Liver (tissue), 9 donors: ENCODE measurements around the gene SNRPA1. TPM values are rescaled to one million over a fixed set of nuclear protein-coding genes. Genes with fewer than 3 reads are reported as not detected.

Experiments
- DNase-seq: peaks from one replicate; pipeline ENCODE4 v3.0.0-alpha.2; 2017; ENCODE audit warnings: low spot score
- H3K27ac ChIP-seq, 2 donors: one replicate each; pipeline ENCODE4 v1.7.0; 2013; ENCODE audit warnings: inconsistent platforms in 2 of 2, low read length in 2 of 2, control low read depth in 1 of 2, low read depth in 1 of 2, mild to moderate bottlenecking in 1 of 2
- H3K27me3 ChIP-seq, 4 donors: one replicate each; pipeline versions ENCODE4 v1.6.1 to v1.7.0; 2013; ENCODE audit warnings: low read length in 3 of 4, inconsistent platforms in 1 of 4, mild to moderate bottlenecking in 1 of 4, moderate library complexity in 1 of 4; ENCODE audit not compliant: control insufficient read depth in 4 of 4, insufficient read depth in 4 of 4
- H3K36me3 ChIP-seq, 4 donors: one replicate each; pipeline versions ENCODE4 v1.6.1 to v1.7.0; 2013; ENCODE audit warnings: low read length in 3 of 4, mild to moderate bottlenecking in 3 of 4, low read depth in 1 of 4, moderate library complexity in 1 of 4; ENCODE audit not compliant: control insufficient read depth in 4 of 4, insufficient read depth in 3 of 4
- H3K4me1 ChIP-seq, 4 donors: one replicate each; pipeline versions ENCODE4 v1.6.1 to v1.7.0; 2013; ENCODE audit warnings: low read length in 3 of 4, mild to moderate bottlenecking in 3 of 4, moderate library complexity in 1 of 4; ENCODE audit not compliant: control insufficient read depth in 4 of 4, insufficient read depth in 4 of 4
- H3K4me3 ChIP-seq, 3 donors: one replicate each; pipeline versions ENCODE4 v1.6.1 to v1.7.0; 2013; ENCODE audit warnings: low read length in 3 of 3, control low read depth in 1 of 3, low read depth in 1 of 3, mild to moderate bottlenecking in 1 of 3
- H3K9ac ChIP-seq, 2 donors: one replicate each; pipeline ENCODE4 v1.7.0; 2013; ENCODE audit warnings: low read length in 2 of 2, mild to moderate bottlenecking in 2 of 2, moderate library complexity in 2 of 2, control low read depth in 1 of 2, low read depth in 1 of 2
- H3K9me3 ChIP-seq, 4 donors: one replicate each; pipeline versions ENCODE4 v1.6.1 to v1.7.0; 2013; ENCODE audit warnings: low read length in 3 of 4; ENCODE audit not compliant: control insufficient read depth in 4 of 4
- ATF3 ChIP-seq: IDR thresholded peaks from 2 replicates; pipeline ENCODE4 v1.6.1; 2016; ENCODE audit warnings: antibody characterized with exemption
- CTCF ChIP-seq: fragments of 150-350 bp; IDR thresholded peaks from 2 replicates; pipeline ENCODE4 v1.5.1; 2017; ENCODE audit warnings: improper control_type of control experiment, low read depth, low read length; ENCODE audit not compliant: missing input control
- EGR1 ChIP-seq, 2 donors: IDR thresholded peaks; 2 replicates each; pipeline ENCODE4 v1.6.1; 2016 to 2018; ENCODE audit warnings: antibody characterized with exemption in 2 of 2, low read depth in 2 of 2
- GABPA ChIP-seq, 2 donors: IDR thresholded peaks in 1 of 2; conservative IDR thresholded peaks in 1 of 2; 2 replicates each; pipeline ENCODE4 v1.6.1; 2016; ENCODE audit warnings: antibody characterized with exemption in 2 of 2, mild to moderate bottlenecking in 1 of 2, moderate library complexity in 1 of 2
- HNF4A ChIP-seq, 2 donors: conservative IDR thresholded peaks; 2 replicates each; pipeline ENCODE4 v1.6.1; 2016; ENCODE audit warnings: antibody characterized with exemption in 2 of 2, mild to moderate bottlenecking in 2 of 2
- HNF4G ChIP-seq: IDR thresholded peaks from 2 replicates; pipeline ENCODE4 v1.6.1; 2016; ENCODE audit warnings: antibody characterized with exemption
- JUND ChIP-seq, 2 donors: IDR thresholded peaks; 2 replicates each; pipeline ENCODE4 v1.6.1; 2016; ENCODE audit warnings: antibody characterized with exemption in 2 of 2
- NR2F2 ChIP-seq: IDR thresholded peaks from 2 replicates; pipeline ENCODE4 v1.6.1; 2016; ENCODE audit warnings: antibody characterized with exemption
- RAD21 ChIP-seq, 2 donors: IDR thresholded peaks; 2 replicates each; pipeline ENCODE4 v1.6.1; 2016; ENCODE audit warnings: antibody characterized with exemption in 2 of 2, mild to moderate bottlenecking in 2 of 2
- RXRA ChIP-seq, 2 donors: IDR thresholded peaks; 2 replicates each; pipeline ENCODE4 v1.6.1; 2017 to 2018; ENCODE audit warnings: antibody characterized with exemption in 2 of 2, mild to moderate bottlenecking in 1 of 2
- SP1 ChIP-seq: IDR thresholded peaks from 2 replicates; pipeline ENCODE4 v1.6.1; 2018; ENCODE audit warnings: antibody characterized with exemption, mild to moderate bottlenecking
- TAF1 ChIP-seq: conservative IDR thresholded peaks from 2 replicates; pipeline ENCODE4 v1.6.1; 2016; ENCODE audit warnings: antibody characterized with exemption, mild to moderate bottlenecking
- YY1 ChIP-seq: IDR thresholded peaks from 2 replicates; pipeline ENCODE4 v1.6.1; 2016; ENCODE audit warnings: antibody characterized with exemption, mild to moderate bottlenecking
- WGBS: extraction: QIAGEN DNeasy Blood & Tissue Kit; methylation state at CpG from one replicate; pipeline ENCODE4 v1.1.7; 2013; 5-methylcytosine and 5-hydroxymethylcytosine counted together
- polyA plus RNA-seq, 2 donors: library from polyadenylated mRNA; stranded (reverse) in 1 of 2; unstranded in 1 of 2; fragments of 200-250 nt in 1 of 2; fragments of >200 nt in 1 of 2; fragmentation: Nextera tagmentation in 1 of 2; extraction: Ambion mirVana in 1 of 2; gene quantifications; one replicate each; pipeline versions ENCODE4 v1.2.1 to v1.2.3, GENCODE V29; 2013 to 2015
- total RNA-seq, 2 donors: library from RNA; depleted of rRNA; stranded (reverse); fragments of >200 nt; gene quantifications; one replicate each; pipeline ENCODE4 v1.2.3, GENCODE V29; 2014
- TF ChIP-seq, protein P1 (sequence below): IDR thresholded peaks from 2 replicates; pipeline ENCODE4 v1.6.1; 2016; ENCODE audit warnings: antibody characterized with exemption
- TF ChIP-seq, protein P2 (sequence below): IDR thresholded peaks from 2 replicates; pipeline ENCODE4 v1.6.1; 2016; ENCODE audit warnings: antibody characterized with exemption
- donor health status: healthy.
- donor health status: healthy.
- donor health status: healthy.
- donor health status: healthy.
- donor health status: healthy.

Gene SNRPA1
- total and polyA plus RNA-seq, 4 donors = 12.7 to 31.7 (median 18.0) TPM

DNA sequence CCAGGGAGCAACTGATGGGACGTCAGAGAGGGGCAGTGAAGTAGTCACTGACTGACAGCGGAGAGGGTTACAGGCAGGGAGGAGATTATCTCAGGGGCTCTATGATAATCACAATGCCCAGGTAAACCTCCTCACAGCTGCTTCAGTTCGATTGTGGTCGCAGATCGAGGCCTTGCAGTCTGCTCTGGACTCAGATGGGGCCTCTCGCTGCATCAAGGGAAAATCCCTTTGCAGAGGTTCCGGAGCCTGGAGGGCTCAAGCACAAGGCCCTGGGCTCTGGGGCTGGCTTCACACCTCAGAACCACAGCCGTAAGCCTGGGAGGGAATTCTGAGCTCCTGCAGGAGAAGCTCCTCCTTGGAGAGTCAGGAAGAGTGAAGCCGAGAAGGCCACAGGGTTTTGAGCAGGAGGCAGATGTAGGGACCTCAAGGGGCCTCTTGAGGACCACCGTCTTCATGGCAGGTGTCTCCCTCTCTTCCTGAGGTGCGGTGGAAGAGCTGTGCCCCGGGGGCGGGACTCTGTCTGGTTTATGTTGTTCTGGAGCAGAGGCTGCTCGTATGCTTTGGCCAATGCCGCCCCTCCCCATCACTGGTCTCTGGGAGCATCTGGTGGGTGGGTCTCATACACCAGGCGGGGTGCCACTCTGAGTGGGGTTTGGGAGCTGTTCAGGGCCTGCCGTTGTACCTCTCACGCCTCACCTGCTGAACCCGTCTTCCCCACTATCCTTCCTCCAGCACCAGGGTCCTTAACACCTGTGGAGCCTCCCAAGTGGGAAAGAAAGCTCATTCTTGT, 19.5 kb upstream of the SNRPA1 start (continued):
- TF ChIP-seq CTCF (no peak), HNF4G (no peak)

GRCh38 chr15:101313041-101313761, 18.2 kb upstream of the SNRPA1 start:
- H3K4me3 ChIP-seq = no peak overlapping the region
- H3K27me3 ChIP-seq = no peaks in the 10 kb centered on the region
- TF ChIP-seq, protein P1, sequence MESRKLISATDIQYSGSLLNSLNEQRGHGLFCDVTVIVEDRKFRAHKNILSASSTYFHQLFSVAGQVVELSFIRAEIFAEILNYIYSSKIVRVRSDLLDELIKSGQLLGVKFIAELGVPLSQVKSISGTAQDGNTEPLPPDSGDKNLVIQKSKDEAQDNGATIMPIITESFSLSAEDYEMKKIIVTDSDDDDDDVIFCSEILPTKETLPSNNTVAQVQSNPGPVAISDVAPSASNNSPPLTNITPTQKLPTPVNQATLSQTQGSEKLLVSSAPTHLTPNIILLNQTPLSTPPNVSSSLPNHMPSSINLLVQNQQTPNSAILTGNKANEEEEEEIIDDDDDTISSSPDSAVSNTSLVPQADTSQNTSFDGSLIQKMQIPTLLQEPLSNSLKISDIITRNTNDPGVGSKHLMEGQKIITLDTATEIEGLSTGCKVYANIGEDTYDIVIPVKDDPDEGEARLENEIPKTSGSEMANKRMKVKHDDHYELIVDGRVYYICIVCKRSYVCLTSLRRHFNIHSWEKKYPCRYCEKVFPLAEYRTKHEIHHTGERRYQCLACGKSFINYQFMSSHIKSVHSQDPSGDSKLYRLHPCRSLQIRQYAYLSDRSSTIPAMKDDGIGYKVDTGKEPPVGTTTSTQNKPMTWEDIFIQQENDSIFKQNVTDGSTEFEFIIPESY = no peak
- TF ChIP-seq ATF3 = peak; percentile 87
- peak; percentile 81 to 87 for TF ChIP-seq HNF4A (conservative IDR thresholded peaks at IDR 0.05)
- no peak for TF ChIP-seq NR2F2
- TF ChIP-seq RAD21 (IDR thresholded peaks at IDR 0.05) = peak in 1 of 2 donors; percentile 15
- TF ChIP-seq SP1 = peak; percentile 11
- TF ChIP-seq RXRA (IDR thresholded peaks at IDR 0.05) = peak in 1 of 2 donors; percentile 28
- TF ChIP-seq, protein P2, sequence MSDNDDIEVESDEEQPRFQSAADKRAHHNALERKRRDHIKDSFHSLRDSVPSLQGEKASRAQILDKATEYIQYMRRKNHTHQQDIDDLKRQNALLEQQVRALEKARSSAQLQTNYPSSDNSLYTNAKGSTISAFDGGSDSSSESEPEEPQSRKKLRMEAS = no peak
- 72% methylated on average over 21 of the region's 21 CpGs for WGBS
- no peaks in the 10 kb centered on the region for H3K9me3 ChIP-seq
- no peak overlapping the region for H3K27ac ChIP-seq
- no peak for DNase-seq
- H3K36me3 ChIP-seq = peaks cover 22 to 75% (median 39%) of the 10 kb centered on the region in 4 donors
- no peak overlapping the region for H3K9ac ChIP-seq
- no peaks in the 10 kb centered on the region for H3K4me1 ChIP-seq

DNA sequence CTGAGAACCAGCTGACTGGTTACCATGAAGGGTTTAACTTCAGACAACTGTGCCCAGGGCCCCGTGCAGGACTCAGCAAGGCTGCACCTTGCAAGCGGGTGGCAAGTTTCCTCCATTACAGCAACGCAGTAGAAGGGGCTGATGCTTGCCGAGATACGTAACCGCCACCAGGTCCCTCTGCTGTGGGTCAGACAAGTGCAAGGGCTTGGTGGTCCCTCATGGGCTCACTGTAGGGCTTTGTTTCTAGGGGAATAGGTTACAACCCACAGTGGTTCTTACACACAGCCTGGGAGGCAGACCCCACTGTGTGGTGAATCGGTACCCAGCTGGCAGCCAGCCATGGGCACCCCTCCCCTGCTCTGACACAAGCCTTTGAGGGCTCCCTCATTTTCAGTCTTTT, 15.5 kb upstream of the SNRPA1 start:
- H3K4me1 ChIP-seq = no peaks in the 10 kb centered on the region
- H3K4me3 ChIP-seq = no peak overlapping the region
- no peak for DNase-seq
- no peaks in the 10 kb centered on the region for H3K27me3 ChIP-seq
- no peaks in the 10 kb centered on the region for H3K9me3 ChIP-seq
- H3K36me3 ChIP-seq = peaks cover 12 to 53% (median 22%) of the 10 kb centered on the region in 4 donors
- H3K9ac ChIP-seq = no peak overlapping the region
- H3K27ac ChIP-seq = no peak overlapping the region
- WGBS = 97% methylated on average over 7 of the region's 7 CpGs
- TF ChIP-seq HNF4A (conservative IDR thresholded peaks at IDR 0.05) = no peak
- TF ChIP-seq TAF1 = no peak
- no peak for TF ChIP-seq EGR1 (IDR thresholded peaks at IDR 0.05; ENCODE audit: low read depth in 2 of 2)
- no peak for TF ChIP-seq GABPA (IDR thresholded peaks at IDR 0.05 in 1 of 2, conservative IDR thresholded peaks at IDR 0.05 in 1 of 2)
- no peak for TF ChIP-seq RXRA (IDR thresholded peaks at IDR 0.05)
- TF ChIP-seq CTCF = no peak
- TF ChIP-seq HNF4G = no peak
- TF ChIP-seq, protein P1 = no peak
- no peak for TF ChIP-seq NR2F2
- no peak for TF ChIP-seq YY1
- no peak for TF ChIP-seq JUND (IDR thresholded peaks at IDR 0.05)
- no peak for TF ChIP-seq ATF3
